Endothelial cell of umbilical vein (primary cell): ENCODE results near the gene PLXDC2.

ENCODE experiments used
- JUN ChIP-seq: IDR thresholded peaks from 2 replicates; pipeline ENCODE4 v1.6.1; 2011; ENCODE audit warnings: borderline replicate concordance, low read depth; ENCODE audit not compliant: insufficient read length, insufficient read depth
- POLR2A ChIP-seq: IDR thresholded peaks from 2 replicates; pipeline ENCODE4 v1.6.1; 2012; ENCODE audit warnings: low read depth, mild to moderate bottlenecking, control low read depth, low read length
- POLR2AphosphoS5 ChIP-seq: IDR thresholded peaks from 2 replicates; pipeline ENCODE4 v1.6.1; 2012; ENCODE audit warnings: low read depth, mild to moderate bottlenecking, control low read depth, low read length, moderate library complexity; ENCODE audit not compliant: insufficient read depth

DNA sequence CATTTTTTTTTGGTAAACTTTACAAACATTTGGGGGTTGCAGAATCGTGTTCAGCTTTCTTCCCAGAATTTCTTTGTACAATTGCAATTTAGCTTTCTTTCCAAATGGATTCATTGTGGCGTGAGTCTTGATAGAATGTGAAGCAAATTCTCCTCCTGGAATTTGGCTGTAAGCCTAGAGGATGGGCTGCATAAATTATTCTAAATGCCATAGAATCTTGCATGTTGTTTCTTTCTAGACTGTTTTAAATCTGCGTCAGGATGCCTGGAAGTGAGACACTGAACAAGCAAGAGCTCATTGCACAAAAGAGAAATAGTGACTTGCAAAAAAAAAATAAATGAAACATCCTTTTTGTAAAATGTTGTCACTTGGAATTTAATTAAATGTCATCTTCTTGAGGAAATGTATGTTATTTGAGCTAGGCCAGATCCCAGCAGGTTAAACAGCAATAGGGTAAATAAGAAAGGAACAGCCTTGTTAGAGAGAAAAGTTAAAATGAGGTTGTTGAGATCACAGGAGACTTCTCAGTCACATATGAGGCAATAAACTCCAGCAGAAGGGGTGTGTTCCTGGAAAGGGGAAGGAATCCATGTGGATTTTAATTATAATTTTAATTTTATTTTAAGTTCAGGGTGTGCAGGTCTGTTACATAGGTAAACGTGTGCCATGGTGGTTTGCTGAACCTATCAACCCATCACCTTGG is 483.0 kb downstream of the PLXDC2 start:
- TF ChIP-seq JUN (no peak), POLR2A (no peak), POLR2AphosphoS5 (no peak)
